NT2/D1 (cell line): Measurements from ENCODE around the gene C20orf96.

Experiments used
- DNase-seq: peaks from one replicate; pipeline ENCODE4 v3.0.0-alpha.2; 2011; ENCODE audit warnings: low read depth, low spot score
- H3K27me3 ChIP-seq: 2 replicates; pipeline ENCODE4 v1.6.0; 2011; ENCODE audit warnings: mild to moderate bottlenecking; ENCODE audit not compliant: insufficient read length, insufficient read depth
- H3K36me3 ChIP-seq: 2 replicates; pipeline ENCODE4 v1.6.1; 2011; ENCODE audit warnings: mild to moderate bottlenecking, low read length, mixed read lengths; ENCODE audit not compliant: insufficient read depth, insufficient read length
- H3K4me1 ChIP-seq: 2 replicates; pipeline ENCODE4 v1.5.1; 2011; ENCODE audit not compliant: insufficient read depth, insufficient read length
- H3K4me3 ChIP-seq: 2 replicates; pipeline ENCODE4 v1.5.1; 2011; ENCODE audit warnings: low read depth; ENCODE audit not compliant: insufficient read length
- H3K9ac ChIP-seq: 2 replicates; pipeline ENCODE4 v1.6.0; 2011; ENCODE audit warnings: low read depth; ENCODE audit not compliant: insufficient read length
- H3K9me3 ChIP-seq: 2 replicates; pipeline ENCODE4 v1.5.1; 2011; ENCODE audit warnings: mild to moderate bottlenecking, low read length; ENCODE audit not compliant: insufficient read depth
- SUZ12 ChIP-seq: IDR thresholded peaks from 2 replicates; pipeline ENCODE4 v1.6.1; 2011; ENCODE audit not compliant: insufficient read length, insufficient read depth; ENCODE audit errors: extremely low read depth
- YY1 ChIP-seq: IDR thresholded peaks from 2 replicates; pipeline ENCODE4 v1.6.1; 2011; ENCODE audit not compliant: insufficient read length, insufficient read depth
- ZNF274 ChIP-seq: IDR thresholded peaks from 2 replicates; pipeline ENCODE4 v1.6.1; 2011; ENCODE audit warnings: mild to moderate bottlenecking, low read depth, low read length

C20orf96 gene

DNA sequence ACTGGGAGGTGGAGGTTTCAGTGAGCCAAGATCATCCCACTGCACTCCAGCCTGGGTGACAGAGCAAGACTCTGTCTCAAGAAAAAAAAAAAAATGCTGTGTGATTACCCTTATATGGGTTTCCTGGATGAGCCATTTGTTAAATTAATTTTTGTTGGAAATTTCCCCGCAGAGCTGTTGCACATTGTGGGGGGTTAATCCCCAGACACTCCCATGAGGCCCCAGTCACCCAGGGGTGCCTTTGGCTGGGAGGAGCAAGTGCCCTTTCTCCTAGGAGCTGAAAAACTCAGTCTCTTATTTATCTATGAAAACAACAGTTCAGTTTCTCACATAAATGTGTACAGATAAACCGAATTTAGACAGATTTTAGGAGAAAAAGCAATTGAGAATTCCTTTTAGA is 37.7 kb downstream of the C20orf96 start:
- DNase-seq = no peak
- Histone ChIP-seq H3K36me3 (no peaks in the 10 kb centered on the region), H3K27me3 (peaks cover 32% of the 10 kb centered on the region), H3K9ac (no peak overlapping the region), H3K4me3 (no peak overlapping the region), H3K4me1 (no peaks in the 10 kb centered on the region), H3K9me3 (peaks cover 23% of the 10 kb centered on the region)
- TF ChIP-seq SUZ12 (no peak), YY1 (no peak), ZNF274 (no peak)

DNA sequence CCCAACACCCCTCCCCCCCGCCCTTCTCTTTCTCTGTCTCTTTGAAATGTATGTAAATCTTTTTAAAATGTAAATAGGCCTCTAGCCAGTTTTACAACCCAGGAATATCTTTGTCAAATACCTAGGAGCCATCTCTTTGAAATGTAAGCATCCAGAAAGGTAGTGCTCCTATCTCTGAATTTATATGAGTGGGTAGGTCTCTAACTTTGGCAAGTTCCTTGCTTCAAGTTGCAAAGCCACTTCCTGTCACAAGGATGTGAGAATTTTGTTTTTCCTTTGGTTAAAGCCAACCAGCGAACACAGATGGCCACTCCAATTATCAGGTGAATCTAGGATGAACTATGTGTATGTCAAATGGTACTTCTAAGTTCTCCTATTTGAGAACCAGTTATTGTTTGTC is 39.2 kb downstream of the C20orf96 start:
- H3K4me1 ChIP-seq = no peaks in the 10 kb centered on the region
- H3K4me3 ChIP-seq = no peak overlapping the region
- H3K27me3 ChIP-seq = peaks cover 30% of the 10 kb centered on the region
- no peaks in the 10 kb centered on the region for H3K36me3 ChIP-seq
- H3K9ac ChIP-seq = no peak overlapping the region
- peak; percentile 39 for DNase-seq
- H3K9me3 ChIP-seq = peaks cover 38% of the 10 kb centered on the region
- TF ChIP-seq SUZ12 = no peak
- no peak for TF ChIP-seq YY1
- no peak for TF ChIP-seq ZNF274

DNA sequence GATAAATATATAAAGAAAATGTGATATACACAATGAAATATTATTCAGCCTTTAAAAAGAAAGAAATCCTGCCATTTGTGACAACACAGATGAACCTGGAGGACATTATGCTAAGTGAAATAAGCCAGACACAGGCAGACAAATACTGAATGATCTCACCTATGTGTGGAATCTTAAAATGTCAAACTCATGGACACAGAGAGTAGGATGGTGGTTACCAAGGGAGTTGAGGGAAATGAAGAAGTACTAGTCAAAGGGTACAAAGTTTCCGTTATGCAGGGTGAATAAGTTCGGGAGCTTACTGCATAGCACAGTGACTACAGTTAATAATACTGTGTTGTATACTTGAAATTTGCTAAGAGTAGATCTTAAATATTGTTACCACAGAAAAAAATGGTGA is 47.6 kb downstream of the C20orf96 start:
- Histone ChIP-seq H3K27me3 (no peaks in the 10 kb centered on the region), H3K4me3 (no peak overlapping the region), H3K4me1 (no peaks in the 10 kb centered on the region), H3K9ac (no peak overlapping the region), H3K9me3 (peaks cover 18% of the 10 kb centered on the region), H3K36me3 (no peaks in the 10 kb centered on the region)
- no peak for DNase-seq
- TF ChIP-seq YY1 (no peak), SUZ12 (no peak), ZNF274 (no peak)

DNA sequence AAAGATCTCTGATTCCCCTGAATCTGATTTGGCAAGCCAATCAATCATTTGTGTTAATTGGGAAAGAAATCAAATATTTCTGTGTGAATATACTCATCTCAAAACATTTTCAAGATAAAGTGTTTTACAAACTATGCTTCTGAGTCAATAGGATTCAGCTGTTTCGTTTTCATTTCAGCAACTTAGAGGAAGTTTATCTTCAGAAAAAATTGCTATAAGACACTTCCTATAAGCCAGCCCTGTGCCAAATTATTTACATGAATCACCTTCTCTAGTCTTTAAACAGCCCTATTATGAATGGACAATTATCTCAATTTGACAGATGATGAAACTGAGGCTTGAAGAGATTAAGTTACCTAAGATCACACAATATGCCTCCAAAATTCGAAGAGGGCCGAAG is 52.6 kb downstream of the C20orf96 start:
- Histone ChIP-seq H3K36me3 (no peaks in the 10 kb centered on the region), H3K4me3 (no peak overlapping the region), H3K4me1 (no peaks in the 10 kb centered on the region), H3K27me3 (no peaks in the 10 kb centered on the region), H3K9me3 (no peaks in the 10 kb centered on the region), H3K9ac (no peak overlapping the region)
- DNase-seq = no peak
- TF ChIP-seq SUZ12 (no peak), YY1 (no peak), ZNF274 (no peak)

DNA sequence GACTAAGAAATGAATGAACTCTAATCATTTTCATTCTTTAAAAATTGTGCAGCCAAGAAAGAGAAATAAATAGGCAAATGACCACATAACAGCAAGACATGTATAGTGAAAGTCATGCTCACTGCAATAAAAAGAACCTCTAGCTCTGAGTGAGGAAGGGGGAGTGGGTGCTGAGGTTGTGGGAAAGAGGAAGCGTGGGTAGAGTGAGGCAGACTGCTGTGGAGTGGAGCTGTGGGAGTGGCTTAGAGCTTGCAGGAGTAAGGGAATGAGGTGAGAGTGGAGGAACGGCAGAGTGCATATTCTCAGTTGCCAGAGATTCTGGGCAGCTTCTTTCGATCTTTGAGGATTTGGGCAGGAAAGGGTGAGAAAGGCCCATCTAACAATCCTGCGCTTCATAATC is 53.1 kb downstream of the C20orf96 start:
- no peak overlapping the region for H3K4me3 ChIP-seq
- no peaks in the 10 kb centered on the region for H3K4me1 ChIP-seq
- no peak overlapping the region for H3K9ac ChIP-seq
- no peak for DNase-seq
- no peaks in the 10 kb centered on the region for H3K27me3 ChIP-seq
- H3K36me3 ChIP-seq = no peaks in the 10 kb centered on the region
- H3K9me3 ChIP-seq = no peaks in the 10 kb centered on the region
- no peak for TF ChIP-seq YY1
- TF ChIP-seq ZNF274 = no peak
- TF ChIP-seq SUZ12 = no peak

DNA sequence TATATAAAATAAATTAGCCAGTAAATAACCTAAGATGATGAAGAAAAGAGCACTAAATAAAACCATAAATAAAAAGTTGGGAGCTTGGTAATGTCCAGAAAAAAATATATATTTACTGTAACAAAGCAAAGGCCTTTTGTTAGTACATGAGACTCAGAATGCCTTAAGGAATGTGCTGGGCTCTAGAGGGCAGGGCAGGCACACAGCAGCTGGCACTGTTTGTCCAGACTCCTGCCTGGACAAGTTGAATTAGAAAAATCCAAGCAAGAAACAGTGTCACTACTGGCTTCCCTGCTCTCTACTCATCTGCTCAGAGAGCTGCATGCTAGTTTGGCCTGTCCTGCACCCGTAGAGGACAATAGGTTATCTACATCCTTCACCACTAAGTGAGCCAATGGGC is 54.7 kb downstream of the C20orf96 start:
- TF ChIP-seq YY1 (no peak), ZNF274 (no peak), SUZ12 (no peak)
- no peaks in the 10 kb centered on the region for H3K36me3 ChIP-seq
- H3K9me3 ChIP-seq = no peaks in the 10 kb centered on the region
- H3K4me3 ChIP-seq = no peak overlapping the region
- H3K4me1 ChIP-seq = no peaks in the 10 kb centered on the region
- DNase-seq = no peak
- H3K27me3 ChIP-seq = no peaks in the 10 kb centered on the region
- H3K9ac ChIP-seq = no peak overlapping the region

DNA sequence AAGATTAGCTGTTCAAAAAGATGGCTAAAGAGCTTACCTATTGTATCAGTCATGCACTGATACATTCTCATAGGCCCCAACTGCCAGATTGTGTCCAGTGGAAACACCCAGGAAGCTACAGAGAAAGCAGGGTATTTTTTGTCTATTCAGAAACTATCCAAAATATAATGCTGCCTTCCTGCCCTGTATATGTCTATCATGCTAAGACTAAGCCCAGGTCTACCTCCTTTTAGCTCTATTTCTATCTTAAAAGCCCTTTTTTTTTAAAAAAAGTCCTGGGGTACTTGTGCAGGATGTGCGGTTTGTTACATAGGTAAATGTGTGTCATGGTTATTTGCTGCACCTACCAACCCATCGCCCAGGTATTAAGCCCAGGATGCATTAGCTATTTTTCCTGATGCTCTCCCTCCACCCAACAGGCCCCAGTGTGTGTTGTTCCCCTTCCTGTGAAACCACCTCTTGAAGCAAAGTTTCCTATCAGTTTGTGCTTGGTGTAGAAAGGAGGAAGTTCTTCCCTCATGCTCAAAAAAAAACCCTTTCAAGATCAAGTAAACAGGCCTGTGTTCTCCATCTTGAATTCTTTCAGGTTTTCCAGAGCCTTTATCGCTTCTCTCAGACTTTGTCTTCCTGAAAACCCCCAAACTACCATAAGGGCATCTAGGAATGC is 63.0 kb downstream of the C20orf96 start:
- DNase-seq = no peak
- no peaks in the 10 kb centered on the region for H3K9me3 ChIP-seq
- no peaks in the 10 kb centered on the region for H3K36me3 ChIP-seq
- TF ChIP-seq YY1 = no peak
- no peak for TF ChIP-seq ZNF274
- TF ChIP-seq SUZ12 = no peak
- no peaks in the 10 kb centered on the region for H3K27me3 ChIP-seq
- H3K4me3 ChIP-seq = no peak overlapping the region
- no peaks in the 10 kb centered on the region for H3K4me1 ChIP-seq
- H3K9ac ChIP-seq = no peak overlapping the region
